Liver (tissue), 9 donors: ENCODE measurements around the gene DGKB. TPM values are rescaled to one million over a fixed set of nuclear protein-coding genes. Genes with fewer than 3 reads are reported as not detected.

Experiments used
- DNase-seq: peaks from one replicate; pipeline ENCODE4 v3.0.0-alpha.2; 2017; ENCODE audit warnings: low spot score
- H3K27ac ChIP-seq, 2 donors: one replicate each; pipeline ENCODE4 v1.7.0; 2013; ENCODE audit warnings: inconsistent platforms in 2 of 2, low read length in 2 of 2, control low read depth in 1 of 2, low read depth in 1 of 2, mild to moderate bottlenecking in 1 of 2
- H3K27me3 ChIP-seq, 4 donors: one replicate each; pipeline versions ENCODE4 v1.6.1 to v1.7.0; 2013; ENCODE audit warnings: low read length in 3 of 4, inconsistent platforms in 1 of 4, mild to moderate bottlenecking in 1 of 4, moderate library complexity in 1 of 4; ENCODE audit not compliant: control insufficient read depth in 4 of 4, insufficient read depth in 4 of 4
- H3K36me3 ChIP-seq, 4 donors: one replicate each; pipeline versions ENCODE4 v1.6.1 to v1.7.0; 2013; ENCODE audit warnings: low read length in 3 of 4, mild to moderate bottlenecking in 3 of 4, low read depth in 1 of 4, moderate library complexity in 1 of 4; ENCODE audit not compliant: control insufficient read depth in 4 of 4, insufficient read depth in 3 of 4
- H3K4me1 ChIP-seq, 4 donors: one replicate each; pipeline versions ENCODE4 v1.6.1 to v1.7.0; 2013; ENCODE audit warnings: low read length in 3 of 4, mild to moderate bottlenecking in 3 of 4, moderate library complexity in 1 of 4; ENCODE audit not compliant: control insufficient read depth in 4 of 4, insufficient read depth in 4 of 4
- H3K4me3 ChIP-seq, 3 donors: one replicate each; pipeline versions ENCODE4 v1.6.1 to v1.7.0; 2013; ENCODE audit warnings: low read length in 3 of 3, control low read depth in 1 of 3, low read depth in 1 of 3, mild to moderate bottlenecking in 1 of 3
- H3K9ac ChIP-seq, 2 donors: one replicate each; pipeline ENCODE4 v1.7.0; 2013; ENCODE audit warnings: low read length in 2 of 2, mild to moderate bottlenecking in 2 of 2, moderate library complexity in 2 of 2, control low read depth in 1 of 2, low read depth in 1 of 2
- H3K9me3 ChIP-seq, 4 donors: one replicate each; pipeline versions ENCODE4 v1.6.1 to v1.7.0; 2013; ENCODE audit warnings: low read length in 3 of 4; ENCODE audit not compliant: control insufficient read depth in 4 of 4
- EGR1 ChIP-seq, 2 donors: IDR thresholded peaks; 2 replicates each; pipeline ENCODE4 v1.6.1; 2016 to 2018; ENCODE audit warnings: antibody characterized with exemption in 2 of 2, low read depth in 2 of 2
- FOXA1 ChIP-seq: IDR thresholded peaks from 2 replicates; pipeline ENCODE4 v1.6.1; 2016; ENCODE audit warnings: antibody characterized with exemption
- FOXA2 ChIP-seq: IDR thresholded peaks from 2 replicates; pipeline ENCODE4 v1.6.1; 2016; ENCODE audit warnings: antibody characterized with exemption
- GABPA ChIP-seq, 2 donors: IDR thresholded peaks in 1 of 2; conservative IDR thresholded peaks in 1 of 2; 2 replicates each; pipeline ENCODE4 v1.6.1; 2016; ENCODE audit warnings: antibody characterized with exemption in 2 of 2, mild to moderate bottlenecking in 1 of 2, moderate library complexity in 1 of 2
- HNF4A ChIP-seq, 2 donors: conservative IDR thresholded peaks; 2 replicates each; pipeline ENCODE4 v1.6.1; 2016; ENCODE audit warnings: antibody characterized with exemption in 2 of 2, mild to moderate bottlenecking in 2 of 2
- JUND ChIP-seq, 2 donors: IDR thresholded peaks; 2 replicates each; pipeline ENCODE4 v1.6.1; 2016; ENCODE audit warnings: antibody characterized with exemption in 2 of 2
- NR2F2 ChIP-seq: IDR thresholded peaks from 2 replicates; pipeline ENCODE4 v1.6.1; 2016; ENCODE audit warnings: antibody characterized with exemption
- RAD21 ChIP-seq, 2 donors: IDR thresholded peaks; 2 replicates each; pipeline ENCODE4 v1.6.1; 2016; ENCODE audit warnings: antibody characterized with exemption in 2 of 2, mild to moderate bottlenecking in 2 of 2
- RXRA ChIP-seq, 2 donors: IDR thresholded peaks; 2 replicates each; pipeline ENCODE4 v1.6.1; 2017 to 2018; ENCODE audit warnings: antibody characterized with exemption in 2 of 2, mild to moderate bottlenecking in 1 of 2
- SP1 ChIP-seq: IDR thresholded peaks from 2 replicates; pipeline ENCODE4 v1.6.1; 2018; ENCODE audit warnings: antibody characterized with exemption, mild to moderate bottlenecking
- TAF1 ChIP-seq: conservative IDR thresholded peaks from 2 replicates; pipeline ENCODE4 v1.6.1; 2016; ENCODE audit warnings: antibody characterized with exemption, mild to moderate bottlenecking
- YY1 ChIP-seq: IDR thresholded peaks from 2 replicates; pipeline ENCODE4 v1.6.1; 2016; ENCODE audit warnings: antibody characterized with exemption, mild to moderate bottlenecking
- WGBS: extraction: QIAGEN DNeasy Blood & Tissue Kit; methylation state at CpG from one replicate; pipeline ENCODE4 v1.1.7; 2013; 5-methylcytosine and 5-hydroxymethylcytosine counted together
- polyA plus RNA-seq, 2 donors: library from polyadenylated mRNA; stranded (reverse) in 1 of 2; unstranded in 1 of 2; fragments of 200-250 nt in 1 of 2; fragments of >200 nt in 1 of 2; fragmentation: Nextera tagmentation in 1 of 2; extraction: Ambion mirVana in 1 of 2; gene quantifications; one replicate each; pipeline versions ENCODE4 v1.2.1 to v1.2.3, GENCODE V29; 2013 to 2015
- total RNA-seq, 2 donors: library from RNA; depleted of rRNA; stranded (reverse); fragments of >200 nt; gene quantifications; one replicate each; pipeline ENCODE4 v1.2.3, GENCODE V29; 2014
- TF ChIP-seq, protein P1 (sequence below): IDR thresholded peaks from 2 replicates; pipeline ENCODE4 v1.6.1; 2016; ENCODE audit warnings: antibody characterized with exemption
- TF ChIP-seq, protein P2 (sequence below): IDR thresholded peaks from 2 replicates; pipeline ENCODE4 v1.6.1; 2016; ENCODE audit warnings: antibody characterized with exemption
- TF ChIP-seq, protein P3 (sequence below): IDR thresholded peaks from 2 replicates; pipeline ENCODE4 v1.6.1; 2016; ENCODE audit warnings: antibody characterized with exemption
- TF ChIP-seq, protein P4 (sequence below): IDR thresholded peaks from 2 replicates; pipeline ENCODE4 v1.6.1; 2016; ENCODE audit warnings: antibody characterized with exemption, mild to moderate bottlenecking
- TF ChIP-seq, protein P5 (sequence below): fragments of 150-350 bp; IDR thresholded peaks from 2 replicates; pipeline ENCODE4 v1.5.1; 2017; ENCODE audit warnings: improper control_type of control experiment, low read depth, low read length; ENCODE audit not compliant: missing input control
- donor health status: healthy.
- donor health status: healthy.
- donor health status: healthy.
- donor health status: healthy.
- donor health status: healthy.

The DGKB gene
- total and polyA plus RNA-seq, 4 donors, result 0.09 to 0.42 TPM; not detected in 2

DNA sequence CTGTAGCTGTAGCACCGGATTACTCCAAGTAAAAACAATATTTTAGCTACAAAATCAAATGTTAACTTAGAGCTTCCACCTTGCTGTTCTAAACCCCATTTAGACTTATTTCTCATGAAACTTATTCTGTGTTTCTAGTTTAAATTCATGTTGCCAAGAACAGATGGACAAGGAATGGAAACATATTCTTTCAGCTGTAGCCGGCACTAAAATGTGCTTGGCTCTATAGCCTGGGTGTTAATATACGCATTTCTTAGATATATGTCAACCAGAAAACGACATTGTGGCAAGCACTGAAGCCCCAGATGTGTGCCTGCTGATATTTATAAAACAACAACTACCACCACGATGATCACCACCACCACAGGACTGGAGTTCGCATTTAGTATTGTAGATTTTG, 722.8 kb downstream of the DGKB start:
- no peak overlapping the region for H3K4me3 ChIP-seq
- no peaks in the 10 kb centered on the region for H3K36me3 ChIP-seq
- H3K4me1 ChIP-seq, result no peaks in the 10 kb centered on the region
- no peak for DNase-seq
- TF ChIP-seq TAF1 (no peak), EGR1 (IDR thresholded peaks at IDR 0.05; ENCODE audit: low read depth in 2 of 2) (no peak), RXRA (IDR thresholded peaks at IDR 0.05) (no peak), RAD21 (IDR thresholded peaks at IDR 0.05) (no peak), FOXA1 (no peak), HNF4A (conservative IDR thresholded peaks at IDR 0.05) (no peak), JUND (IDR thresholded peaks at IDR 0.05) (no peak), FOXA2 (no peak), GABPA (IDR thresholded peaks at IDR 0.05 in 1 of 2, conservative IDR thresholded peaks at IDR 0.05 in 1 of 2) (no peak), YY1 (no peak)
- TF ChIP-seq, protein P1, sequence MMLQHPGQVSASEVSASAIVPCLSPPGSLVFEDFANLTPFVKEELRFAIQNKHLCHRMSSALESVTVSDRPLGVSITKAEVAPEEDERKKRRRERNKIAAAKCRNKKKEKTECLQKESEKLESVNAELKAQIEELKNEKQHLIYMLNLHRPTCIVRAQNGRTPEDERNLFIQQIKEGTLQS, result no peak
- TF ChIP-seq, protein P2, sequence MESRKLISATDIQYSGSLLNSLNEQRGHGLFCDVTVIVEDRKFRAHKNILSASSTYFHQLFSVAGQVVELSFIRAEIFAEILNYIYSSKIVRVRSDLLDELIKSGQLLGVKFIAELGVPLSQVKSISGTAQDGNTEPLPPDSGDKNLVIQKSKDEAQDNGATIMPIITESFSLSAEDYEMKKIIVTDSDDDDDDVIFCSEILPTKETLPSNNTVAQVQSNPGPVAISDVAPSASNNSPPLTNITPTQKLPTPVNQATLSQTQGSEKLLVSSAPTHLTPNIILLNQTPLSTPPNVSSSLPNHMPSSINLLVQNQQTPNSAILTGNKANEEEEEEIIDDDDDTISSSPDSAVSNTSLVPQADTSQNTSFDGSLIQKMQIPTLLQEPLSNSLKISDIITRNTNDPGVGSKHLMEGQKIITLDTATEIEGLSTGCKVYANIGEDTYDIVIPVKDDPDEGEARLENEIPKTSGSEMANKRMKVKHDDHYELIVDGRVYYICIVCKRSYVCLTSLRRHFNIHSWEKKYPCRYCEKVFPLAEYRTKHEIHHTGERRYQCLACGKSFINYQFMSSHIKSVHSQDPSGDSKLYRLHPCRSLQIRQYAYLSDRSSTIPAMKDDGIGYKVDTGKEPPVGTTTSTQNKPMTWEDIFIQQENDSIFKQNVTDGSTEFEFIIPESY, result no peak
- TF ChIP-seq, protein P3, sequence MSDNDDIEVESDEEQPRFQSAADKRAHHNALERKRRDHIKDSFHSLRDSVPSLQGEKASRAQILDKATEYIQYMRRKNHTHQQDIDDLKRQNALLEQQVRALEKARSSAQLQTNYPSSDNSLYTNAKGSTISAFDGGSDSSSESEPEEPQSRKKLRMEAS, result no peak
- H3K9me3 ChIP-seq, result no peaks in the 10 kb centered on the region
- no peak overlapping the region for H3K27ac ChIP-seq
- H3K27me3 ChIP-seq, result no peaks in the 10 kb centered on the region
- H3K9ac ChIP-seq, result no peak overlapping the region
- WGBS, result 86% methylated on average over 6 of the region's 6 CpGs

DNA sequence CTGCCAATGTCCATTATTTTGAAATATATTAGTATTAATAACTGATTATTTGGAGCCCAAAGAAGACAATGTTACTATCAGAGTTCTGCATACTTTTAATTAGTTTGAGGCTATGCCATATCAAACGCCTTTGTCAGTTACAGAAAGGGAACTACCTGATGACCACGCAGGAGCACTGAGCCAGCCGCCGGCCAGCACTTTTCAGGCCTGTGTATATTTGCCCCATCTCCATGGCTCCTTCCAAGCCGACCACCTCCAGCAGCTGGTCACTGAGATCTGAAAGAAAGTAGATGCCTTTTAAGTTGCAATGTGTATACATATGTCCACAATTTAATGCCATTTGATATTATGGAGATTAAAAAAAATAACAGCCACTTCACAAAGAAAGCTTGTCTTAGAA, 724.7 kb downstream of the DGKB start:
- Histone ChIP-seq H3K4me1 (no peaks in the 10 kb centered on the region), H3K9ac (no peak overlapping the region), H3K27ac (no peak overlapping the region), H3K9me3 (no peaks in the 10 kb centered on the region), H3K36me3 (no peaks in the 10 kb centered on the region), H3K4me3 (no peak overlapping the region), H3K27me3 (no peaks in the 10 kb centered on the region)
- TF ChIP-seq SP1, result no peak
- TF ChIP-seq, protein P4, sequence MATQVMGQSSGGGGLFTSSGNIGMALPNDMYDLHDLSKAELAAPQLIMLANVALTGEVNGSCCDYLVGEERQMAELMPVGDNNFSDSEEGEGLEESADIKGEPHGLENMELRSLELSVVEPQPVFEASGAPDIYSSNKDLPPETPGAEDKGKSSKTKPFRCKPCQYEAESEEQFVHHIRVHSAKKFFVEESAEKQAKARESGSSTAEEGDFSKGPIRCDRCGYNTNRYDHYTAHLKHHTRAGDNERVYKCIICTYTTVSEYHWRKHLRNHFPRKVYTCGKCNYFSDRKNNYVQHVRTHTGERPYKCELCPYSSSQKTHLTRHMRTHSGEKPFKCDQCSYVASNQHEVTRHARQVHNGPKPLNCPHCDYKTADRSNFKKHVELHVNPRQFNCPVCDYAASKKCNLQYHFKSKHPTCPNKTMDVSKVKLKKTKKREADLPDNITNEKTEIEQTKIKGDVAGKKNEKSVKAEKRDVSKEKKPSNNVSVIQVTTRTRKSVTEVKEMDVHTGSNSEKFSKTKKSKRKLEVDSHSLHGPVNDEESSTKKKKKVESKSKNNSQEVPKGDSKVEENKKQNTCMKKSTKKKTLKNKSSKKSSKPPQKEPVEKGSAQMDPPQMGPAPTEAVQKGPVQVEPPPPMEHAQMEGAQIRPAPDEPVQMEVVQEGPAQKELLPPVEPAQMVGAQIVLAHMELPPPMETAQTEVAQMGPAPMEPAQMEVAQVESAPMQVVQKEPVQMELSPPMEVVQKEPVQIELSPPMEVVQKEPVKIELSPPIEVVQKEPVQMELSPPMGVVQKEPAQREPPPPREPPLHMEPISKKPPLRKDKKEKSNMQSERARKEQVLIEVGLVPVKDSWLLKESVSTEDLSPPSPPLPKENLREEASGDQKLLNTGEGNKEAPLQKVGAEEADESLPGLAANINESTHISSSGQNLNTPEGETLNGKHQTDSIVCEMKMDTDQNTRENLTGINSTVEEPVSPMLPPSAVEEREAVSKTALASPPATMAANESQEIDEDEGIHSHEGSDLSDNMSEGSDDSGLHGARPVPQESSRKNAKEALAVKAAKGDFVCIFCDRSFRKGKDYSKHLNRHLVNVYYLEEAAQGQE, result no peak
- no peak for TF ChIP-seq EGR1 (IDR thresholded peaks at IDR 0.05; ENCODE audit: low read depth in 2 of 2)
- no peak for TF ChIP-seq TAF1
- TF ChIP-seq, protein P3, result no peak
- no peak for TF ChIP-seq FOXA1
- no peak for TF ChIP-seq RXRA (IDR thresholded peaks at IDR 0.05)
- no peak for TF ChIP-seq NR2F2
- TF ChIP-seq, protein P2, result no peak
- TF ChIP-seq FOXA2, result no peak
- no peak for TF ChIP-seq HNF4A (conservative IDR thresholded peaks at IDR 0.05)
- TF ChIP-seq GABPA (IDR thresholded peaks at IDR 0.05 in 1 of 2, conservative IDR thresholded peaks at IDR 0.05 in 1 of 2), result no peak
- TF ChIP-seq RAD21 (IDR thresholded peaks at IDR 0.05), result no peak
- TF ChIP-seq, protein P5, sequence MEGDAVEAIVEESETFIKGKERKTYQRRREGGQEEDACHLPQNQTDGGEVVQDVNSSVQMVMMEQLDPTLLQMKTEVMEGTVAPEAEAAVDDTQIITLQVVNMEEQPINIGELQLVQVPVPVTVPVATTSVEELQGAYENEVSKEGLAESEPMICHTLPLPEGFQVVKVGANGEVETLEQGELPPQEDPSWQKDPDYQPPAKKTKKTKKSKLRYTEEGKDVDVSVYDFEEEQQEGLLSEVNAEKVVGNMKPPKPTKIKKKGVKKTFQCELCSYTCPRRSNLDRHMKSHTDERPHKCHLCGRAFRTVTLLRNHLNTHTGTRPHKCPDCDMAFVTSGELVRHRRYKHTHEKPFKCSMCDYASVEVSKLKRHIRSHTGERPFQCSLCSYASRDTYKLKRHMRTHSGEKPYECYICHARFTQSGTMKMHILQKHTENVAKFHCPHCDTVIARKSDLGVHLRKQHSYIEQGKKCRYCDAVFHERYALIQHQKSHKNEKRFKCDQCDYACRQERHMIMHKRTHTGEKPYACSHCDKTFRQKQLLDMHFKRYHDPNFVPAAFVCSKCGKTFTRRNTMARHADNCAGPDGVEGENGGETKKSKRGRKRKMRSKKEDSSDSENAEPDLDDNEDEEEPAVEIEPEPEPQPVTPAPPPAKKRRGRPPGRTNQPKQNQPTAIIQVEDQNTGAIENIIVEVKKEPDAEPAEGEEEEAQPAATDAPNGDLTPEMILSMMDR, result no peak
- no peak for TF ChIP-seq JUND (IDR thresholded peaks at IDR 0.05)
- TF ChIP-seq, protein P1, result no peak
- 90% methylated on average over 5 of the region's 5 CpGs for WGBS
- no peak for DNase-seq
